Heart left ventricle (tissue), 16 donors: ENCODE measurements around the gene CNTLN. TPM values are rescaled to one million over a fixed set of nuclear protein-coding genes. Genes with fewer than 3 reads are reported as not detected.
"Not testable (repeated sequence)": the region's sequence is repeated elsewhere in the genome, so short reads cannot be mapped to it uniquely, and the experiment has no call there.

ENCODE experiments used
- ATAC-seq, 4 donors: fragments of 200-7000 bp; cut with Tn5 transposase; one replicate each; pipeline ENCODE4 v1.9.1; 2020 to 2022; ENCODE audit warnings: moderate library complexity in 4 of 4, mild to moderate bottlenecking in 3 of 4, moderate number of reproducible peaks in 1 of 4
- DNase-seq, 5 donors: peaks; one replicate each; pipeline ENCODE4 v3.0.0-alpha.2; 2020
- H3K27ac ChIP-seq, 12 donors: fragments of 200-600 bp; sonication (generic) in 4 of 12; one replicate each; pipeline versions ENCODE4 v1.5.0 to v1.8.0; 2016 to 2022; ENCODE audit warnings: mild to moderate bottlenecking in 2 of 12
- H3K27me3 ChIP-seq, 9 donors: fragments of 200-600 bp; sonication (generic) in 2 of 9; one replicate each; pipeline versions ENCODE4 v1.5.1 to v1.8.0; 2016 to 2022; ENCODE audit warnings: mild to moderate bottlenecking in 3 of 9
- H3K36me3 ChIP-seq, 9 donors: fragments of 200-600 bp; sonication (generic) in 2 of 9; one replicate each; pipeline versions ENCODE4 v1.5.0 to v1.8.0; 2018 to 2022; ENCODE audit warnings: mild to moderate bottlenecking in 2 of 9
- H3K4me1 ChIP-seq, 12 donors: fragments of 200-600 bp; sonication (generic) in 4 of 12; one replicate each; pipeline versions ENCODE4 v1.5.0 to v1.8.0; 2016 to 2022; ENCODE audit warnings: mild to moderate bottlenecking in 3 of 12
- H3K4me3 ChIP-seq, 12 donors: fragments of 200-600 bp; sonication (generic) in 4 of 12; one replicate each; pipeline versions ENCODE4 v1.5.0 to v1.8.0; 2017 to 2022; ENCODE audit warnings: mild to moderate bottlenecking in 9 of 12, moderate library complexity in 4 of 12
- H3K9me3 ChIP-seq, 12 donors: fragments of 200-600 bp; sonication (generic) in 4 of 12; one replicate each; pipeline versions ENCODE4 v1.5.0 to v1.8.0; 2016 to 2022; ENCODE audit warnings: mild to moderate bottlenecking in 1 of 12
- CTCF ChIP-seq, 12 donors: fragments of 200-600 bp; sonication (generic) in 4 of 12; IDR thresholded peaks; one replicate each; pipeline versions ENCODE4 v1.5.0 to v1.8.0; 2018 to 2022; ENCODE audit warnings: antibody characterized with exemption in 12 of 12, mild to moderate bottlenecking in 5 of 12
- POLR2A ChIP-seq, 2 donors: fragments of 450-650 bp; IDR thresholded peaks; one replicate each; pipeline ENCODE4 v1.6.1; 2017; ENCODE audit warnings: antibody characterized with exemption in 2 of 2, mild to moderate bottlenecking in 2 of 2, moderate library complexity in 2 of 2
- WGBS, 4 donors: extraction: QIAGEN DNeasy Blood & Tissue Kit in 2 of 4; methylation state at CpG; one replicate each; pipeline versions ENCODE4 v1.1.5 to v1.1.7; 2013 to 2018; 5-methylcytosine and 5-hydroxymethylcytosine counted together
- intact Hi-C, 10 donors: fragments of 100-400 bp; cut with DNase I; formaldehyde crosslinking; loops; one replicate each; pipeline versions ENCODE4 v1.11.1 to v1.14.2; 2022
- polyA plus RNA-seq, 2 donors: library from polyadenylated mRNA; stranded (reverse); fragments of 200-250 nt; gene quantifications; one replicate each; pipeline ENCODE4 v1.2.3, GENCODE V29; 2013
- total RNA-seq, 9 donors: library from RNA; depleted of rRNA in 2 of 9; stranded (reverse); fragments of >200 nt in 2 of 9; fragmentation: NEBNext Ultra II Directional in 3 of 9; extraction: Animal tissue kit (Norgen Biotek cat#: 25700) in 3 of 9; gene quantifications; one replicate each; pipeline versions ENCODE4 v1.1.0 to v1.2.4, GENCODE V29; 2016 to 2023
- donor health status: ischemic (EF 13 %, LVEDD 7.1; RV severe dilation, severe dysfunction).
- donor health status: healthy with polysubstance abuse.
- donor health status: DM: no; HTN: yes; CAD: no.
- donor health status: DM: no; HTN: no; CAD: no.
- donor health status: ischemic (EF 25% LVEDD 6.9; RV normal size, moderate dysfunction).
- donor health status: ischemic (EF 25% LVEDD 5.7; RV mildly dilated, moderate dysfunction).
- donor health status: healthy.
- donor health status: DM: yes; HTN: yes; CAD: no.
- donor health status: ischemic (EF 35%, LVEDD 5.7; RV mildly dilated, moderate dysfunction).
- donor health status: nonischemic (EF 11% LVEDD 7.7; RV severe dilation, severe dysfunction).
- donor health status: DM: yes; HTN: yes; CAD: no.
- donor health status: PGD.
- donor health status: ischemic (EF 29% LVEDD 5.4; RV normal size, mild dysfunction).
- donor health status: nonischemic (EF 23%, LVEDD 6.1; RV moderate dilation, normal function).

CNTLN gene
- total and polyA plus RNA-seq, 11 donors = 1.3 to 6.1 (median 2.7) TPM

GRCh38 chr9:17339156-17339555 lies 204.3 kb downstream of the CNTLN start:
- TF ChIP-seq CTCF (IDR thresholded peaks at IDR 0.05) = no peak
- TF ChIP-seq POLR2A (IDR thresholded peaks at IDR 0.05) = no peak
- intact Hi-C loops = no loop called here
- Histone ChIP-seq H3K4me1 (no peaks in the 10 kb centered on the region), H3K27ac (no peak overlapping the region), H3K36me3 (peaks cover 0 to 38% (median 19%) of the 10 kb centered on the region in 9 donors), H3K27me3 (no peaks in the 10 kb centered on the region), H3K9me3 (no peaks in the 10 kb centered on the region), H3K4me3 (no peak overlapping the region)
- DNase-seq (no peak), ATAC-seq (no peak)

- 89 to 95% (median 92%) methylated on average over 4 of the region's 4 CpGs for WGBS, 4 donors
- H3K27ac ChIP-seq = no peak overlapping the region
- intact Hi-C loops = no loop called here
- H3K27me3 ChIP-seq = no peaks in the 10 kb centered on the region
- H3K4me3 ChIP-seq = no peak overlapping the region
- no peaks in the 10 kb centered on the region for H3K4me1 ChIP-seq
- DNase-seq (no peak), ATAC-seq (no peak)
- H3K9me3 ChIP-seq = no peaks in the 10 kb centered on the region
- H3K36me3 ChIP-seq = peaks cover 0 to 48% (median 19%) of the 10 kb centered on the region in 9 donors
- no peak for TF ChIP-seq CTCF (IDR thresholded peaks at IDR 0.05)
- no peak for TF ChIP-seq POLR2A (IDR thresholded peaks at IDR 0.05)
These were observed 207.9 kb downstream of the CNTLN start for GRCh38 chr9:17342696-17343095.

GRCh38 chr9:17349831-17350230 lies 215.0 kb downstream of the CNTLN start:
- peaks cover 0 to 13% (median 0%) of the 10 kb centered on the region in 9 donors for H3K36me3 ChIP-seq
- intact Hi-C loops = no loop called here
- H3K4me3 ChIP-seq = no peak overlapping the region
- no peak for ATAC-seq
- no peaks in the 10 kb centered on the region for H3K27me3 ChIP-seq
- H3K27ac ChIP-seq = no peak overlapping the region
- H3K4me1 ChIP-seq = no peaks in the 10 kb centered on the region
- no peak for DNase-seq
- H3K9me3 ChIP-seq = peaks cover 0 to 3% (median 0%) of the 10 kb centered on the region in 12 donors
- TF ChIP-seq CTCF (IDR thresholded peaks at IDR 0.05) = no peak
- TF ChIP-seq POLR2A (IDR thresholded peaks at IDR 0.05) = no peak

- H3K27me3 ChIP-seq, H3K9me3 ChIP-seq, H3K27ac ChIP-seq, H3K36me3 ChIP-seq, H3K4me1 ChIP-seq, DNase-seq, ATAC-seq, intact Hi-C loops, H3K4me3 ChIP-seq: not testable (repeated sequence)
- 93 to 100% (median 94%) methylated on average over 8 to 25 of the region's 25 CpGs; no CpG with 5 or more reads in 1 of the 4 donors for WGBS, 4 donors
These were observed 219.2 kb downstream of the CNTLN start for GRCh38 chr9:17354006-17354405.

- WGBS, 4 donors = 82 to 89% (median 84%) methylated on average over 2 of the region's 2 CpGs
- intact Hi-C loops = no loop called here
- ATAC-seq (no peak), DNase-seq (no peak)
- Histone ChIP-seq H3K4me3 (no peak overlapping the region), H3K4me1 (no peaks in the 10 kb centered on the region), H3K36me3 (no peaks in the 10 kb centered on the region), H3K27me3 (no peaks in the 10 kb centered on the region), H3K9me3 (peaks cover 0 to 4% (median 0%) of the 10 kb centered on the region in 12 donors), H3K27ac (no peak overlapping the region)
- TF ChIP-seq CTCF (IDR thresholded peaks at IDR 0.05) (no peak), POLR2A (IDR thresholded peaks at IDR 0.05) (no peak)
These were observed 226.5 kb downstream of the CNTLN start for GRCh38 chr9:17361378-17361777.
